BE2C (cell line): ENCODE results near the gene EYS.

Source experiments
- DNase-seq: peaks from one replicate; pipeline ENCODE4 v3.0.0-alpha.2; 2020
- H3K27me3 ChIP-seq: fragments of 250-450 bp; sonication (Bioruptor Pico); 2 replicates; pipeline ENCODE4 v1.5.1; 2020; ENCODE audit warnings: mild to moderate bottlenecking
- H3K36me3 ChIP-seq: fragments of 250-450 bp; sonication (Bioruptor Pico); 2 replicates; pipeline ENCODE4 v1.5.1; 2020; ENCODE audit warnings: mild to moderate bottlenecking
- H3K4me1 ChIP-seq: fragments of 250-450 bp; sonication (Bioruptor Pico); 2 replicates; pipeline ENCODE4 v1.5.1; 2020
- H3K4me3 ChIP-seq: 2 replicates; pipeline ENCODE4 v1.5.1; 2011; ENCODE audit warnings: low read depth, low read length
- H3K9me3 ChIP-seq: fragments of 250-450 bp; sonication (Bioruptor Pico); 2 replicates; pipeline ENCODE4 v1.5.1; 2020
- TF ChIP-seq, protein P1 (sequence below): IDR thresholded peaks from 2 replicates; pipeline ENCODE4 v1.5.1; 2012; ENCODE audit warnings: mild to moderate bottlenecking, low read depth, low read length

The EYS gene

DNA sequence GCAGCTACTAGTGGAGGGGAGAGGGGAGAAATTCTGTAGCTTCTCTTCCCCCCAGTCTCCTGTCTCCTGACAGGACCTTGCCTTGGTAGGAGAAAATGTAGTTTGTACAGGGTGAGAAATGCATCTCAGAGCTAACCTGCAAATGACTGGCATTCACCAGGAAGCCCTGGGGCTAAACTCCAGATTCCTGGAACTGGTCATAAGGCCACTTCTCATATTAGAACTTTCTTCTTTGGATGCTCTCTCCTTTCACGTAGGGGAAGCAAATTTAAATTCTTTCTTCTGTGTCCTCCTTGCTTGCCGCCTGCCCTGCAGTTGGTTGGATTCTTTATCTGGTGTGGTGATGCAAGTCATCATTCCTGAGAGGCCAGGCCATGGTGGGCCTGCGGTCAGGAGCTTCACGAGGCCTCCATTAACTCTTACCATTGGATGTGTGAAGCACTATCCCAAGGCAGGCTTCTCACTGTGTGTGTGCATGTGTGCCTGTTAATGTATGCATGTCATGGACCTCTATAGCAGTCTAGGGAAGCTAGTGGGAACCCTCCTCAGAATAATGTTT lies 1889.5 kb downstream of the EYS start:
- H3K4me3 ChIP-seq, result no peak overlapping the region
- peaks cover 25% of the 10 kb centered on the region for H3K4me1 ChIP-seq
- no peaks in the 10 kb centered on the region for H3K9me3 ChIP-seq
- peak; percentile 21 for DNase-seq
- peaks cover 8% of the 10 kb centered on the region for H3K36me3 ChIP-seq
- H3K27me3 ChIP-seq, result no peaks in the 10 kb centered on the region
- TF ChIP-seq, protein P1, sequence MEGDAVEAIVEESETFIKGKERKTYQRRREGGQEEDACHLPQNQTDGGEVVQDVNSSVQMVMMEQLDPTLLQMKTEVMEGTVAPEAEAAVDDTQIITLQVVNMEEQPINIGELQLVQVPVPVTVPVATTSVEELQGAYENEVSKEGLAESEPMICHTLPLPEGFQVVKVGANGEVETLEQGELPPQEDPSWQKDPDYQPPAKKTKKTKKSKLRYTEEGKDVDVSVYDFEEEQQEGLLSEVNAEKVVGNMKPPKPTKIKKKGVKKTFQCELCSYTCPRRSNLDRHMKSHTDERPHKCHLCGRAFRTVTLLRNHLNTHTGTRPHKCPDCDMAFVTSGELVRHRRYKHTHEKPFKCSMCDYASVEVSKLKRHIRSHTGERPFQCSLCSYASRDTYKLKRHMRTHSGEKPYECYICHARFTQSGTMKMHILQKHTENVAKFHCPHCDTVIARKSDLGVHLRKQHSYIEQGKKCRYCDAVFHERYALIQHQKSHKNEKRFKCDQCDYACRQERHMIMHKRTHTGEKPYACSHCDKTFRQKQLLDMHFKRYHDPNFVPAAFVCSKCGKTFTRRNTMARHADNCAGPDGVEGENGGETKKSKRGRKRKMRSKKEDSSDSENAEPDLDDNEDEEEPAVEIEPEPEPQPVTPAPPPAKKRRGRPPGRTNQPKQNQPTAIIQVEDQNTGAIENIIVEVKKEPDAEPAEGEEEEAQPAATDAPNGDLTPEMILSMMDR, result no peak

DNA sequence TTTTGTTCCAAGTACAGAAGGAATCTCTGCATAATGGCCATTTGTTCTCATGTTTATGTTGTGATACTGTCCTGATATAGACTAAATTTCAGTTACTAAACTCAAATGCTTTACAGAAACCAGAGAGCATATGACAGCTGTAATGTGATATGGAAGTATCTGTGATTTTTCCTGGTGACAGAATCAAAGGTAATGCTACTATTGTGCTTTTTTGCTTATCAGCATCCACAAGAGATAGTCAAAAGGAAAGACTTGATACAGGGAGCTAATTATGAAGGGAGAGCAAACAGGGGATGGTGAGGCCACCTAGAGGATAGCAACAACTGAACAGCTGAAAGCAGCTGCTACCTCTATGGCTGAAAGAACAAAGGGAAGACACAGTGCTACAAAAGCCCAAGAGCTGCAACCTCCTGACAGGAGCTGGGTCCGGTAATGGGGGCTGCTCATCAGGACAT lies 1890.0 kb downstream of the EYS start:
- Histone ChIP-seq H3K27me3 (no peaks in the 10 kb centered on the region), H3K9me3 (no peaks in the 10 kb centered on the region), H3K4me1 (peaks cover 25% of the 10 kb centered on the region), H3K36me3 (peaks cover 8% of the 10 kb centered on the region), H3K4me3 (peak overlapping the region; percentile 37)
- DNase-seq, result peak; percentile 69
- TF ChIP-seq, protein P1, result peak; percentile 70

GRCh38 chr6:63816401-63816981 lies 1890.5 kb downstream of the EYS start:
- Histone ChIP-seq H3K36me3 (peaks cover 7% of the 10 kb centered on the region), H3K9me3 (no peaks in the 10 kb centered on the region), H3K4me3 (peak overlapping the region; percentile 37), H3K4me1 (peaks cover 25% of the 10 kb centered on the region), H3K27me3 (no peaks in the 10 kb centered on the region)
- DNase-seq, result no peak
- TF ChIP-seq, protein P1, result no peak

- no peak overlapping the region for H3K4me3 ChIP-seq
- H3K9me3 ChIP-seq, result no peaks in the 10 kb centered on the region
- no peaks in the 10 kb centered on the region for H3K27me3 ChIP-seq
- H3K36me3 ChIP-seq, result peaks cover 3% of the 10 kb centered on the region; the same call in 1 of the 2 replicates
- no peak for DNase-seq
- peaks cover 25% of the 10 kb centered on the region for H3K4me1 ChIP-seq
- TF ChIP-seq, protein P1, result no peak
Measured at GRCh38 chr6:63814459-63814858, 1892.6 kb downstream of the EYS start.

DNA sequence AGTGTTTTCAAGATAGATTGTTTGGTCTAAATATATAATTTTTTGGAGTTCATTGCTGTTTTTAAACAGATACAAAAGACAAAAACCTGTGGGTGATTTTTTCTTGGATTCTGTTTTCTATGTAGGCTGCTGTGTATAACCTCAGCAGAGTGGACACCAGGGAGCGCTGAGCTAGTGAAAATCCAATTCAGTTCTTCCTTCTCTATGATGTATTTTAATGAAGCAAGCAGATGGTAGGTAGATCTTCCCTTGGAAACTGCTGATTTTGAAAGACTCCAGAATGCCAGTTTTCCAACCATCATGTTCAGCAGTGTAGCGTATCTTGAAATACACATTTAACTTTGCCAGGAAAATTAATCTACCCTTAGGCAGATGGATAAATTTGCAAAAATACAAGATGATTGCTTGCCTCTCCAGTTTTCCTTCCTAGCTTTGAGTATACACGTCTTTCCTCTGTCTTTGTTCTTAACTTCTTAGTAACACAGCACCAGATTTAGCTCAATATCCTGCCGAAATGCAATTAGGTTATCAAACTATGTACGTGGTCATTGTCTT lies 1893.4 kb downstream of the EYS start:
- Histone ChIP-seq H3K4me1 (peaks cover 25% of the 10 kb centered on the region), H3K36me3 (peaks cover 3% of the 10 kb centered on the region; the same call in 1 of the 2 replicates), H3K9me3 (no peaks in the 10 kb centered on the region), H3K27me3 (no peaks in the 10 kb centered on the region), H3K4me3 (peak overlapping the region; percentile 18)
- DNase-seq, result peak; percentile 51
- TF ChIP-seq, protein P1, result peak; percentile 66

- TF ChIP-seq, protein P1, result no peak
Measured at GRCh38 chr6:63808576-63808975, 1898.5 kb downstream of the EYS start.

More at GRCh38 chr6:63808576-63808975, 1898.5 kb downstream of the EYS start:
- Histone ChIP-seq H3K36me3 (peaks cover 3% of the 10 kb centered on the region; the same call in 1 of the 2 replicates), H3K9me3 (no peaks in the 10 kb centered on the region), H3K4me3 (peak overlapping the region; percentile 49), H3K4me1 (peaks cover 23% of the 10 kb centered on the region), H3K27me3 (no peaks in the 10 kb centered on the region)
- no peak for DNase-seq
